HG03457 (cell line): ENCODE results near the gene BCAS4.

Source experiments
- ATAC-seq: cut with Tn5 transposase; IDR thresholded peaks from one replicate; pipeline ENCODE4 v1.9.1; 2021; ENCODE audit warnings: moderate number of reproducible peaks; ENCODE audit not compliant: unreplicated experiment

BCAS4 gene

GRCh38 chr20:50903353-50904051 is 108.6 kb downstream of the BCAS4 start:
- ATAC-seq, result no peak

- no peak for ATAC-seq
Measured at GRCh38 chr20:50904067-50904570, 109.3 kb downstream of the BCAS4 start.

GRCh38 chr20:50909413-50909812 is 114.6 kb downstream of the BCAS4 start:
- no peak for ATAC-seq

- no peak for ATAC-seq
Measured at GRCh38 chr20:50911030-50911429, 116.2 kb downstream of the BCAS4 start.

GRCh38 chr20:50911716-50912115 is 116.9 kb downstream of the BCAS4 start:
- no peak for ATAC-seq

GRCh38 chr20:50913690-50914375 is 119.0 kb downstream of the BCAS4 start:
- ATAC-seq, result no peak

GRCh38 chr20:50915424-50915823 is 120.6 kb downstream of the BCAS4 start:
- no peak for ATAC-seq

GRCh38 chr20:50916257-50916656 is 121.4 kb downstream of the BCAS4 start:
- no peak for ATAC-seq

DNA sequence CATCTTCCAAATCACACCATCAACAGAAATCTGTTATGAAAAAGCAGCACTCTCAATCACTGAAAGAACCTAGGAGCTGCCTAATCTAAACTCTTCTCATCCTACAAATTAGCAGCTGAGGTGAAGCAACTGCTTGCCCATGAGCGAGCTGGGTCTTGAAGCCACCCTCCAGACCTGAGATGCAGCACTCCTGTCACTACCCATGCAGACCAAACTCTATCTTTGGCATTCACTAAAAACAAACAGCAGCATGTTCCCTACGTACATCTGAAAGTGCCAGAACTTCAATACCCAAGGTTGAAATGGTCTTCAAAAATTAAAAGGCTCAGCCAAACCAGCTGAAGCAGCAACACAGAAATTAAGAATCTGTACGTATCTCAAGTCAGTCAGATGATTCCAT is 122.1 kb downstream of the BCAS4 start:
- ATAC-seq, result no peak

DNA sequence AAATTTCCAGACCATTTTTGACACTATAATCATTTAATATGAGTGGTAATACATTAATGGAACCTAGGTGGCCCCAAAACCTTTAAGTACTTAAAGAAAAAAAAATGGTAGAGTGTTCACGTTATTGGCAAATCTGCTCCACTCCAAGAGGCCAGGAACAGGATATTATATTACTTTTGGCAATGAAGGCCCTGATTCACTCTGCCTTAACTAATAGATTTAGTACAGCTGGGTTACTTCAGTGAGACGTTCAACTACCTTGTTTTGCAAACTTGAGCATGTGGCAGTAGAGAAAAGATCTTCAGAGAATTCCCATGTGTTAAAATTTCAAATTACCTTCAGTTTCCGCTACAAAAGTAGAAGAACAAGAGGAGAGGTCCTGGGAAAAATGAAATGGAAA is 123.5 kb downstream of the BCAS4 start:
- ATAC-seq, result no peak

DNA sequence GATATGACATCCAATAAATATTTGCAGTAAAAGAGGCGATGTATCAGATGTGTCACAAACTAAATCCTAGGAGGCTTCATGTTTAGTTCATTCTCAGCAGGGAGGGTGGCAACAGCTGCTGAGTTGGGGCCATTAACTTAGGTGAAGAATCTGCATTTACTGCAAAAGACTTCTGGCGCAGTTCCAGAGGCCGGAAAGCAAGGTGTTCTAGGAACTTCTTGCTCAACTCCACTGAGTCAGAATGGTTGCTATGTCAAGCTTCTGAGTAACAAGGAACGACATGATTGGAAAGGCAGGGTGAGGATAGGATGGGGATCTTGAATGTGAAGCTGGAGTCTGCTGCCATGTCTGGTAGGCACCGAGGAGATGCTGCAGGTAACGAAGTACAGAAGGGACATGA is 124.7 kb downstream of the BCAS4 start:
- no peak for ATAC-seq

- no peak for ATAC-seq
Measured at GRCh38 chr20:50920997-50921396, 126.1 kb downstream of the BCAS4 start.

GRCh38 chr20:50921803-50922501 is 127.1 kb downstream of the BCAS4 start:
- no peak for ATAC-seq

- ATAC-seq, result no peak
Measured at GRCh38 chr20:50924261-50924920, 129.5 kb downstream of the BCAS4 start.

DNA sequence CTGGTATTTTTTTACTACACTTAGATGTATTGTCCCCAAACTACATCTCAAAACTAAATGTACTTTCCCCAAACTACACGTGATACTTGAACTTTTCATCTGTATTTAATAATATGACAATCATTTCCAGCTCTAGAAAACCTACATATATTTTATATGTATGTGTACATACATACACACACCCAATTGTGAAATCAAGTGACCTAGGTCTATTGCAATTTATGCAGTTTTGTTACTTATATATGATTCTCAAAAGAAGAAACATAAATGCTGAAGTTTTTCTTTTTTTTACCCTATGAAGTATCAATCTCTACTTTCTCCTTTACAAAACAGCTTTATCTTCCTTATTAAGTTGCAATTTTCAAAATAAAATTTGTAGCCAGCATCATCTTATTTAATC is 131.7 kb downstream of the BCAS4 start:
- no peak for ATAC-seq
